SK-N-SH (cell line): ENCODE results near the gene PPEF2.
A peak's percentile ranks its signal among the peaks of the same experiment; 100 is the strongest.

Experiments used
- CTCF ChIP-seq: fragments of 200-600 bp; sonication (generic); IDR thresholded peaks from 2 replicates; pipeline ENCODE4 v1.6.1; 2017; ENCODE audit warnings: antibody characterized with exemption, mild to moderate bottlenecking, moderate library complexity
- EP300 ChIP-seq, 2 experiments: IDR thresholded peaks; 2 replicates each; pipeline versions ENCODE4 v1.4.0 to v1.6.1; 2012; ENCODE audit warnings: borderline replicate concordance in 1 of 2, low read depth in 1 of 2, low read length in 1 of 2
- FOSL2 ChIP-seq: IDR thresholded peaks from 2 replicates; pipeline ENCODE4 v1.4.0; 2012; ENCODE audit warnings: low read depth, mild to moderate bottlenecking, moderate library complexity, borderline replicate concordance
- FOXM1 ChIP-seq: IDR thresholded peaks from 2 replicates; pipeline ENCODE4 v1.4.0; 2012; ENCODE audit warnings: low read depth, mild to moderate bottlenecking
- JUND ChIP-seq: IDR thresholded peaks from 2 replicates; pipeline ENCODE4 v1.4.0; 2012
- MAX ChIP-seq: IDR thresholded peaks from 2 replicates; pipeline ENCODE4 v1.4.0; 2012; ENCODE audit warnings: low read depth
- MXI1 ChIP-seq: IDR thresholded peaks from 2 replicates; pipeline ENCODE4 v1.6.1; 2012; ENCODE audit warnings: mild to moderate bottlenecking, low read depth, low read length, improper control_type of control experiment
- NFIC ChIP-seq: IDR thresholded peaks from 2 replicates; pipeline ENCODE4 v1.4.0; 2012; ENCODE audit warnings: borderline replicate concordance
- PBX3 ChIP-seq: IDR thresholded peaks from 2 replicates; pipeline ENCODE4; 2012
- RAD21 ChIP-seq: IDR thresholded peaks from 2 replicates; pipeline ENCODE4 v1.6.1; 2012; ENCODE audit warnings: mild to moderate bottlenecking, low read length
- REST ChIP-seq: IDR thresholded peaks from 2 replicates; pipeline ENCODE4 v1.6.1; 2012; ENCODE audit warnings: mild to moderate bottlenecking, low read depth, low read length, moderate library complexity
- SMC3 ChIP-seq: IDR thresholded peaks from 2 replicates; pipeline ENCODE4 v1.6.1; 2012; ENCODE audit warnings: low read depth, low read length, improper control_type of control experiment
- YY1 ChIP-seq: IDR thresholded peaks from 2 replicates; pipeline ENCODE4 v1.4.0; 2012; ENCODE audit warnings: low read depth, mild to moderate bottlenecking
- ZBTB33 ChIP-seq: IDR thresholded peaks from 2 replicates; pipeline ENCODE4 v1.4.0; 2012; ENCODE audit warnings: low read depth, borderline replicate concordance

- TF ChIP-seq NFIC (no peak), CTCF (peak; percentile 29; the same call in 1 of the 2 replicates), EP300 (IDR thresholded peaks at IDR 0.05; ENCODE audit: borderline replicate concordance in 1 of 2, low read depth in 1 of 2, low read length in 1 of 2) (no peak), PBX3 (no peak), MXI1 (no peak), RAD21 (no peak), FOXM1 (no peak), ZBTB33 (no peak), MAX (no peak), SMC3 (no peak), FOSL2 (no peak), REST (no peak), YY1 (no peak), JUND (no peak)
Measured at GRCh38 chr4:75892508-75892907, 9.7 kb downstream of the PPEF2 start.
